ENCODE results near the gene ARHGEF25.
"Not testable (repeated sequence)": the region's sequence is repeated elsewhere in the genome, so short reads cannot be mapped to it uniquely, and the experiment has no call there.

Gene ARHGEF25

GRCh38 chr12:57640175-57641042 is 29.2 kb downstream of the ARHGEF25 start:
- DNase-seq = no peak

- no peak for DNase-seq
Observed at GRCh38 chr12:57641699-57642442, 30.6 kb downstream of the ARHGEF25 start.

GRCh38 chr12:57645990-57646658 is 34.9 kb downstream of the ARHGEF25 start:
- not testable (repeated sequence) for DNase-seq

GRCh38 chr12:57646659-57647049 is 35.4 kb downstream of the ARHGEF25 start:
- not testable (repeated sequence) for DNase-seq

GRCh38 chr12:57654042-57654441 is 42.8 kb downstream of the ARHGEF25 start:
- no peak for DNase-seq

GRCh38 chr12:57655541-57656240 is 44.5 kb downstream of the ARHGEF25 start:
- no peak for DNase-seq

GRCh38 chr12:57656408-57656807 is 45.2 kb downstream of the ARHGEF25 start:
- DNase-seq = not testable (repeated sequence)

- DNase-seq = no peak
Observed at GRCh38 chr12:57657744-57658143, 46.5 kb downstream of the ARHGEF25 start.

GRCh38 chr12:57658890-57659289 is 47.7 kb downstream of the ARHGEF25 start:
- DNase-seq = no peak

- DNase-seq = no peak
Observed at GRCh38 chr12:57661376-57661775, 50.1 kb downstream of the ARHGEF25 start.

GRCh38 chr12:57665066-57665820 is 54.0 kb downstream of the ARHGEF25 start:
- DNase-seq = not testable (repeated sequence)

Data from activated CD4-positive, CD25-positive, alpha-beta regulatory T cell (primary cell).